ENCODE data around the gene EHHADH. TPM values are rescaled to one million over a fixed set of nuclear protein-coding genes. Genes with fewer than 3 reads are reported as not detected.
A peak's percentile ranks its signal among the peaks of the same experiment; 100 is the strongest.

The EHHADH gene
- polyA plus RNA-seq, 2 donors, result 2.4 to 3.3 TPM

DNA sequence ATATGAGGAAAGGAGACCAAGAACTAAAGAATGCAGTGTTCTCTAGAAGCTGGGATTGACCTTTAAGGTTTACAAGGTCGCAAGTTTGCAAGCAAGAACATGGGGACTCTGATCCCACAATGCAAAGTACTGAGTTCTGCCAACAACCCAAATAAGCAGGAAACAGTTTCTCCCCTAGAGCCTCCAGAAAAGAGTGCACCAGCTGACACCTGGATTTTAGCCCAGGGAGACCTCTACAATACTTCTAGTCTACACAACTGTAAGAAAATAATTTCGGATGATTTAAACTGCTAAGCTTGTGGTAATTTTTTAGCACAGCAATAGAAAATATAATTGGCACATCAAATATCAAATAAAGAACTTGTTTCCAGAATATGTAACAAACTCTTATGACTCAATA, 46.4 kb downstream of the EHHADH start:
- no peaks in the 10 kb centered on the region for H3K9me3 ChIP-seq (ENCODE audit: control insufficient read depth in 2 of 2, insufficient read depth in 1 of 2, low read depth in 1 of 2, low read length in 1 of 2)
- peaks cover 0 to 4% of the 10 kb centered on the region in 2 donors for H3K36me3 ChIP-seq (ENCODE audit: control insufficient read depth in 2 of 2, insufficient read depth in 2 of 2, low read length in 1 of 2)
- H3K27me3 ChIP-seq (ENCODE audit: control insufficient read depth in 1 of 2, insufficient read depth in 2 of 2, low read length in 2 of 2), result no peaks in the 10 kb centered on the region
- no peak overlapping the region for H3K4me3 ChIP-seq (ENCODE audit: low read depth in 1 of 2, low read length in 2 of 2)
- no peaks in the 10 kb centered on the region for H3K4me1 ChIP-seq (ENCODE audit: control insufficient read depth in 2 of 2, insufficient read depth in 2 of 2, low read length in 1 of 2)
- H3K27ac ChIP-seq (ENCODE audit: low read depth in 2 of 2, low read length in 1 of 2), result no peak overlapping the region
- 65 to 75% methylated on average over 2 of the region's 2 CpGs for WGBS, 2 donors

DNA sequence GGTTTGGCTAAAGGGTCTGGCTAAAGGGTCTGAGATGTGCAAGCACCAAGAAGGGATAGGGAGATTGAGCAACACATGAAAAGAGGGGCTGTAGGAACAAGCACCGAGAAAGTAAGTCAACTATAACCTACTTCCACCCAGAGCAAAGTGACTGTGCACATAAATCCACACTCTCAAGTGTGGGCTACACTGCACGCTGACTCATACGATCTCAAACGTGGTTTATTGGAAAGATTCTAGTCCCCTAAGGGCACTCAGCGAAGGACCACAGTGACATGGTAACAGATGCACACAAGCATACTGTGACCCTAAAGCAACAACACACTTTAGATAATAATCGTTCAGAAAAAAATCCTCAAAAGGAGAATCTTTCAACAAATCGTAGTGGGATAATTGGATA, 48.0 kb downstream of the EHHADH start:
- no peak overlapping the region for H3K27ac ChIP-seq (ENCODE audit: low read depth in 2 of 2, low read length in 1 of 2)
- no peak overlapping the region for H3K4me3 ChIP-seq (ENCODE audit: low read depth in 1 of 2, low read length in 2 of 2)
- H3K36me3 ChIP-seq (ENCODE audit: control insufficient read depth in 2 of 2, insufficient read depth in 2 of 2, low read length in 1 of 2), result peaks cover 0 to 4% of the 10 kb centered on the region in 2 donors
- H3K27me3 ChIP-seq (ENCODE audit: control insufficient read depth in 1 of 2, insufficient read depth in 2 of 2, low read length in 2 of 2), result no peaks in the 10 kb centered on the region
- no peaks in the 10 kb centered on the region for H3K4me1 ChIP-seq (ENCODE audit: control insufficient read depth in 2 of 2, insufficient read depth in 2 of 2, low read length in 1 of 2)
- 76 to 84% methylated on average over 7 of the region's 7 CpGs for WGBS, 2 donors
- H3K9me3 ChIP-seq (ENCODE audit: control insufficient read depth in 2 of 2, insufficient read depth in 1 of 2, low read depth in 1 of 2, low read length in 1 of 2), result no peaks in the 10 kb centered on the region

DNA sequence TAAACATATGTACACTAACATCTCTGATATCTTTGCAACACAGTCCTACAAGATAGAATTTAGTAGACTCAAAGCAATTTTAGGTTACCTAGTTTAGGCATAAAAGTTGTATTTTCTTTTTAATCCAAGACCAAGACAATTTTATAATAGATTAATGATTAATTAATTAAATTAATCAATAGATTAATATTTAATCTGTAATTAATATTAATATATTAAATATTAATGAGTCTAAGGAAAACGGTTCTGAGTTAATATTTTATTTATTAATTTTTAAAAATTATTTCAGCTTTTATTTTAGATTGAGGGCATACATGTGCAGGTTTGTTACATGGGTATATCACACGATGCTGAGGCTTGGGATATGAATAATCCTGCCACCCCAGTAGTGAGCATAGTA, 49.0 kb downstream of the EHHADH start:
- Histone ChIP-seq H3K9me3 (ENCODE audit: control insufficient read depth in 2 of 2, insufficient read depth in 1 of 2, low read depth in 1 of 2, low read length in 1 of 2) (no peaks in the 10 kb centered on the region), H3K36me3 (ENCODE audit: control insufficient read depth in 2 of 2, insufficient read depth in 2 of 2, low read length in 1 of 2) (peaks cover 0 to 4% of the 10 kb centered on the region in 2 donors), H3K27ac (ENCODE audit: low read depth in 2 of 2, low read length in 1 of 2) (no peak overlapping the region), H3K27me3 (ENCODE audit: control insufficient read depth in 1 of 2, insufficient read depth in 2 of 2, low read length in 2 of 2) (no peaks in the 10 kb centered on the region), H3K4me1 (ENCODE audit: control insufficient read depth in 2 of 2, insufficient read depth in 2 of 2, low read length in 1 of 2) (no peaks in the 10 kb centered on the region), H3K4me3 (ENCODE audit: low read depth in 1 of 2, low read length in 2 of 2) (no peak overlapping the region)
- 77 to 84% methylated on average over 2 of the region's 2 CpGs for WGBS, 2 donors

DNA sequence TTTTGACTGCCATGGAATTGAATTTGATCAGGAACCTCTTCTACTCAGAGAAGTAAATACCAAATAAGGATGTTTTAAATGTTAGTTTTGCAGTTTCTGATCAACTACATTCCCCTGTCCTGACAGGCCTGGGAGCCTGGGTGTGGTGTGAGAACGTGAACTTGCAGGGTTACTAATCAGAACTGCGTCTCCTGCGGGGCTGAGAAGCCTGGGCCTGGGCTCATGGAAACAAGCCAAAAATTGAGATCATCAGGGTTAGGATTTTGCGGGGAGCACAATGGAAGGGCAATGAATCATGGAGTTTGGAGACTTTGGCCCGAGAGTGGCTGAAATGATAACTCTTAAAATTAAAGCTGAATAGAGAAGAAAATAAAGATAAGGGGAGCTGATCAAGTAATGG, 53.2 kb downstream of the EHHADH start:
- Histone ChIP-seq H3K4me3 (ENCODE audit: low read depth in 1 of 2, low read length in 2 of 2) (no peak overlapping the region), H3K27me3 (ENCODE audit: control insufficient read depth in 1 of 2, insufficient read depth in 2 of 2, low read length in 2 of 2) (no peaks in the 10 kb centered on the region), H3K4me1 (ENCODE audit: control insufficient read depth in 2 of 2, insufficient read depth in 2 of 2, low read length in 1 of 2) (no peaks in the 10 kb centered on the region), H3K36me3 (ENCODE audit: control insufficient read depth in 2 of 2, insufficient read depth in 2 of 2, low read length in 1 of 2) (peaks cover 0 to 4% of the 10 kb centered on the region in 2 donors), H3K9me3 (ENCODE audit: control insufficient read depth in 2 of 2, insufficient read depth in 1 of 2, low read depth in 1 of 2, low read length in 1 of 2) (no peaks in the 10 kb centered on the region), H3K27ac (ENCODE audit: low read depth in 2 of 2, low read length in 1 of 2) (peak overlapping the region; percentile 22 to 31)
- WGBS, 2 donors, result 39 to 54% methylated on average over 5 of the region's 5 CpGs

DNA sequence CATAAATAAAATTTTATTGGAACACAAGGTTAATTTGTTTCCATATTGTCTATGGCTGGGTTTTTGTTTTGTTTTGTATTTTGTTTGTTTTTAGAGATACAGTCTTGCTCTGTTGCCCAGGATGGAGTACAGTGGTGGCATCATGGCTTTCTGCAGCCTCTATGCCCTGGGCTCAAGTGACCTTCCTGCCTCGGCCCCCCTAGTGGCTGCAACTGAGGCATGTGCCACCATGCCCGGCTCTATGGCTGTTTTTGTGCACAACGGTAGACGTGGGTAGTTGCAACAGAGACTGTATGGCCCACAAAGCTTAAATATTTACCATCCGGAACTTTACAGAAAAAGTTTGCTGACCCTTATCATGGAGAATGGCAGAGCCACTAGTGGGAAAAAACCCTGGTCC, 54.2 kb downstream of the EHHADH start:
- 79 to 86% methylated on average over 5 of the region's 5 CpGs for WGBS, 2 donors
- H3K9me3 ChIP-seq (ENCODE audit: control insufficient read depth in 2 of 2, insufficient read depth in 1 of 2, low read depth in 1 of 2, low read length in 1 of 2), result no peaks in the 10 kb centered on the region
- no peak overlapping the region for H3K27ac ChIP-seq (ENCODE audit: low read depth in 2 of 2, low read length in 1 of 2)
- no peak overlapping the region for H3K4me3 ChIP-seq (ENCODE audit: low read depth in 1 of 2, low read length in 2 of 2)
- peaks cover 0 to 4% of the 10 kb centered on the region in 2 donors for H3K36me3 ChIP-seq (ENCODE audit: control insufficient read depth in 2 of 2, insufficient read depth in 2 of 2, low read length in 1 of 2)
- H3K27me3 ChIP-seq (ENCODE audit: control insufficient read depth in 1 of 2, insufficient read depth in 2 of 2, low read length in 2 of 2), result no peaks in the 10 kb centered on the region
- H3K4me1 ChIP-seq (ENCODE audit: control insufficient read depth in 2 of 2, insufficient read depth in 2 of 2, low read length in 1 of 2), result no peaks in the 10 kb centered on the region

DNA sequence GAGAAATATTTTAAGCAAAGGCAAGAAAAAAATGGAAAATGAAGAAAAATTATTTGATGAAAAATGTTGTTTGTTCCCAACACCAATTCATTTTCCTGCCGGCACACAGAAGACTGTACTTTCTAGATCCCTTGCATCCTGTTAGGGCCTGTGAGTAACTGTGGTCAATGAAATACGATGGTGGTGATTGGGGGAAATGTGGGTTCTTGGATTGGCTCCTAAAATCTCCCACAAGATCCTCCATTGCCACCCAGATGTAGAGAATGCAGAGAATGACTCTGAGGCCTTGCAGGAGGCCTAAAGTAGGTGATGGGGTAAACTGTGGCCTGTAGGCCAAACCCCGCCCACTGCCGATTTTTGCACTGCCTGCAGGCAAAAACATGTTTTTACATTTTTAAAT, 54.6 kb downstream of the EHHADH start:
- no peaks in the 10 kb centered on the region for H3K27me3 ChIP-seq (ENCODE audit: control insufficient read depth in 1 of 2, insufficient read depth in 2 of 2, low read length in 2 of 2)
- no peak overlapping the region for H3K4me3 ChIP-seq (ENCODE audit: low read depth in 1 of 2, low read length in 2 of 2)
- 88 to 92% methylated on average over 4 of the region's 4 CpGs for WGBS, 2 donors
- H3K36me3 ChIP-seq (ENCODE audit: control insufficient read depth in 2 of 2, insufficient read depth in 2 of 2, low read length in 1 of 2), result peaks cover 0 to under 1% of the 10 kb centered on the region in 2 donors
- no peaks in the 10 kb centered on the region for H3K4me1 ChIP-seq (ENCODE audit: control insufficient read depth in 2 of 2, insufficient read depth in 2 of 2, low read length in 1 of 2)
- no peaks in the 10 kb centered on the region for H3K9me3 ChIP-seq (ENCODE audit: control insufficient read depth in 2 of 2, insufficient read depth in 1 of 2, low read depth in 1 of 2, low read length in 1 of 2)
- no peak overlapping the region for H3K27ac ChIP-seq (ENCODE audit: low read depth in 2 of 2, low read length in 1 of 2)

DNA sequence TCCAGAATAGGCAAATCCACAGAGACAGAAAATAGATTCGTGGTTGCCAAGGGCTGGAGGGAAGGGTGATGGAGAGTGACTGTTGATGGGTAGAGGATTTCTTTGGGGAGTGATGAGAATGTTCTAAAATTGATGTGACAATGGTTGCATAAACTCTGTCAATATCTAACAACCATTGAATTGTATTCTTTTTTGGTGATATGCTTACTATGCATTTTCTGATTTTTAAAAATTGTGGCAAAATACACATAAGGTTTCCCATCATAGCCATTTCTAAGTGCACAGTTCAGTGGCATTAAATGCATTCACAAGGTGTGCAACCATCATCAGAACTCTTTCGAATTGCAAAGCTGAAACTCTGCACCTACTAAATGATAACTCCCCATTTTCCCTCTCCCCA, 56.8 kb downstream of the EHHADH start:
- Histone ChIP-seq H3K4me1 (ENCODE audit: control insufficient read depth in 2 of 2, insufficient read depth in 2 of 2, low read length in 1 of 2) (no peaks in the 10 kb centered on the region), H3K27me3 (ENCODE audit: control insufficient read depth in 1 of 2, insufficient read depth in 2 of 2, low read length in 2 of 2) (no peaks in the 10 kb centered on the region), H3K36me3 (ENCODE audit: control insufficient read depth in 2 of 2, insufficient read depth in 2 of 2, low read length in 1 of 2) (peaks cover 0 to 5% of the 10 kb centered on the region in 2 donors), H3K27ac (ENCODE audit: low read depth in 2 of 2, low read length in 1 of 2) (no peak overlapping the region), H3K9me3 (ENCODE audit: control insufficient read depth in 2 of 2, insufficient read depth in 1 of 2, low read depth in 1 of 2, low read length in 1 of 2) (no peaks in the 10 kb centered on the region), H3K4me3 (ENCODE audit: low read depth in 1 of 2, low read length in 2 of 2) (no peak overlapping the region)
- WGBS, 2 donors, result 92% methylated on average over 2 of the region's 2 CpGs

DNA sequence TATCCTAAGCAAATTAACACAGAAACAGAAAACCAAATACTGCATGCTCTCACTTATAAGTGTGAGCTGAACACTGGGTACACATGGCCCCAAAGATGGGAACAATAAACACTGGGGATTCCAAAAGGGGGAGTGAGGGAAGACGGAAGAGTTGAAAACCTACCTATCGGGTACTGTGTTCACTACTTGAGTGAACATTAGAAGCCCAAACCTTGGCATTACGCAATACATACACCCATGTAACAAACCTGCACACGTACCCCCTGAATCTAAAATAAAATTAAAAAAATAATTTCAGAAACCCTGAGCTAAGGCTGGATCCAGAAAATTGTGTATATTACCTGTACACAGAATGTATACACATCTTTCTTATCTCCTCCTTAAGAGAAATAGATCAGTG, 58.2 kb downstream of the EHHADH start:
- H3K27me3 ChIP-seq (ENCODE audit: control insufficient read depth in 1 of 2, insufficient read depth in 2 of 2, low read length in 2 of 2), result no peaks in the 10 kb centered on the region
- 94 to 96% methylated on average over 4 of the region's 4 CpGs for WGBS, 2 donors
- no peaks in the 10 kb centered on the region for H3K4me1 ChIP-seq (ENCODE audit: control insufficient read depth in 2 of 2, insufficient read depth in 2 of 2, low read length in 1 of 2)
- peaks cover 0 to 5% of the 10 kb centered on the region in 2 donors for H3K36me3 ChIP-seq (ENCODE audit: control insufficient read depth in 2 of 2, insufficient read depth in 2 of 2, low read length in 1 of 2)
- H3K9me3 ChIP-seq (ENCODE audit: control insufficient read depth in 2 of 2, insufficient read depth in 1 of 2, low read depth in 1 of 2, low read length in 1 of 2), result no peaks in the 10 kb centered on the region
- H3K4me3 ChIP-seq (ENCODE audit: low read depth in 1 of 2, low read length in 2 of 2), result no peak overlapping the region
- no peak overlapping the region for H3K27ac ChIP-seq (ENCODE audit: low read depth in 2 of 2, low read length in 1 of 2)

DNA sequence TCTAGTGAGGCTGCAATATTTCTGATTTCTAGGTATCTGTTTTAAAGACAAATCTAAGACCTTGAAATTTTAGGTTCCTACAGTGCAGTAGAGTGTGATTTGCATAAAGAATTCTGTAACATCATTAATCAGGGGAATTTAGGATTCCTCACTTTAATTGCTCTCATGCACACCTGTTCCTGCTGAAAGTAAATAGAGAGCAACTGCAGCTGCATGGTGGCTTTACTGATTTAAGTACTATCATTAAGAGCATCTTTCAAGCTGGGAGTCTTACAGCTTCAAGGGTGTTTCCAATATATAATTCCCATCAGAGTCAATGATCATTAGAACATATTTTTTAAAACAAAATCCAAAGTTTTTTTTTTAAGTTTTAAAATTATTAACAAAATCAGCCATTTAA, 65.0 kb downstream of the EHHADH start:
- Histone ChIP-seq H3K4me1 (ENCODE audit: control insufficient read depth in 2 of 2, insufficient read depth in 2 of 2, low read length in 1 of 2) (no peaks in the 10 kb centered on the region), H3K36me3 (ENCODE audit: control insufficient read depth in 2 of 2, insufficient read depth in 2 of 2, low read length in 1 of 2) (peaks cover 0 to 5% of the 10 kb centered on the region in 2 donors), H3K9me3 (ENCODE audit: control insufficient read depth in 2 of 2, insufficient read depth in 1 of 2, low read depth in 1 of 2, low read length in 1 of 2) (no peaks in the 10 kb centered on the region), H3K27me3 (ENCODE audit: control insufficient read depth in 1 of 2, insufficient read depth in 2 of 2, low read length in 2 of 2) (no peaks in the 10 kb centered on the region), H3K4me3 (ENCODE audit: low read depth in 1 of 2, low read length in 2 of 2) (no peak overlapping the region), H3K27ac (ENCODE audit: low read depth in 2 of 2, low read length in 1 of 2) (no peak overlapping the region)

DNA sequence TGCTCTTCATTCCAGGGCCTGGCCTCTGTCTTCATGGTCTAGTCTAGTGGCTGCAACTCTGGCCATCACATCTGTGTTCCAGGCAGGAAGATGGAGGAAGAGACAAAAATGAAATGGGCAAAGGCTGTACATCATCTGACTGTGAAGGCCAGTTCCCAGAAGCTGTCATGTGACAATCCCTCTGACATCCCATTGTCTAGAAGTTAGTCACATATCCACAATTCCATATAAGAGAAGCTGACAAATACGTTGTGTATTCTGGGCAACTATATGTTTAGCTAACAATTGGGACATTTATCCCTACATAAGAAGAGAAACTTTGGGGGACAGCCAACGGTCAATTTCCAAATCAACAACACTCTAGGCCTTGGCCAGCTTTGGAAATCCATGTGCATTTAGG, 66.5 kb downstream of the EHHADH start:
- 71 to 81% methylated on average over 2 of the region's 2 CpGs for WGBS, 2 donors
- Histone ChIP-seq H3K27ac (ENCODE audit: low read depth in 2 of 2, low read length in 1 of 2) (no peak overlapping the region), H3K9me3 (ENCODE audit: control insufficient read depth in 2 of 2, insufficient read depth in 1 of 2, low read depth in 1 of 2, low read length in 1 of 2) (no peaks in the 10 kb centered on the region), H3K4me3 (ENCODE audit: low read depth in 1 of 2, low read length in 2 of 2) (no peak overlapping the region), H3K27me3 (ENCODE audit: control insufficient read depth in 1 of 2, insufficient read depth in 2 of 2, low read length in 2 of 2) (no peaks in the 10 kb centered on the region), H3K36me3 (ENCODE audit: control insufficient read depth in 2 of 2, insufficient read depth in 2 of 2, low read length in 1 of 2) (peaks cover 0 to 2% of the 10 kb centered on the region in 2 donors), H3K4me1 (ENCODE audit: control insufficient read depth in 2 of 2, insufficient read depth in 2 of 2, low read length in 1 of 2) (no peaks in the 10 kb centered on the region)
